GM23248 (cell line): ENCODE data around the gene KIF21A. TPM values are rescaled to one million over a fixed set of nuclear protein-coding genes. Genes with fewer than 3 reads are reported as not detected.

Experiments
- DNase-seq: peaks from one replicate; pipeline ENCODE4 v3.0.0-alpha.2; 2015
- H2AFZ ChIP-seq: fragments of 200-600 bp; sonication (generic); 2 replicates; pipeline ENCODE4 v1.6.1; 2016; ENCODE audit warnings: antibody characterized with exemption
- H3F3A ChIP-seq: fragments of 200-600 bp; sonication (generic); 2 replicates; pipeline ENCODE4 v1.6.1; 2016; ENCODE audit warnings: mild to moderate bottlenecking, antibody characterized with exemption, mixed run types; ENCODE audit not compliant: insufficient read depth
- H3K27ac ChIP-seq: fragments of 200-600 bp; sonication (generic); 2 replicates; pipeline ENCODE4 v1.5.1; 2016; ENCODE audit warnings: mild to moderate bottlenecking
- H3K27me3 ChIP-seq: fragments of 200-600 bp; sonication (generic); replicated peaks from 2 replicates; pipeline ENCODE4 v1.6.1; 2016; ENCODE audit warnings: mild to moderate bottlenecking; ENCODE audit not compliant: insufficient read depth
- H3K36me3 ChIP-seq: fragments of 200-600 bp; sonication (generic); 2 replicates; pipeline ENCODE4 v1.6.1; 2016; ENCODE audit warnings: low read depth, mild to moderate bottlenecking
- H3K4me1 ChIP-seq: fragments of 200-600 bp; sonication (generic); 2 replicates; pipeline ENCODE4 v1.6.1; 2016; ENCODE audit warnings: mild to moderate bottlenecking; ENCODE audit not compliant: insufficient read depth
- H3K4me2 ChIP-seq: fragments of 200-600 bp; sonication (generic); one replicate; pipeline ENCODE4 v1.6.1; 2016; ENCODE audit warnings: mild to moderate bottlenecking; ENCODE audit not compliant: unreplicated experiment
- H3K4me3 ChIP-seq: fragments of 200-600 bp; sonication (generic); 2 replicates; pipeline ENCODE4 v1.5.1; 2016; ENCODE audit warnings: mild to moderate bottlenecking
- H3K79me2 ChIP-seq: fragments of 200-600 bp; sonication (generic); 2 replicates; pipeline ENCODE4 v1.6.1; 2016; ENCODE audit warnings: mild to moderate bottlenecking; ENCODE audit not compliant: insufficient read depth
- H3K9ac ChIP-seq: fragments of 200-600 bp; sonication (generic); 2 replicates; pipeline ENCODE4 v1.6.1; 2016; ENCODE audit warnings: mild to moderate bottlenecking
- H3K9me2 ChIP-seq: fragments of 200-600 bp; sonication (generic); 2 replicates; pipeline ENCODE4 v1.6.1; 2016; ENCODE audit warnings: mixed run types, mild to moderate bottlenecking, moderate library complexity; ENCODE audit not compliant: insufficient read depth
- H3K9me3 ChIP-seq: fragments of 200-600 bp; sonication (generic); one replicate; pipeline ENCODE4 v1.6.1; 2017; ENCODE audit warnings: low read depth
- H4K20me1 ChIP-seq: fragments of 200-600 bp; sonication (generic); 2 replicates; pipeline ENCODE4 v1.6.0; 2016; ENCODE audit not compliant: insufficient read depth
- EZH2 ChIP-seq: fragments of 200-600 bp; sonication (generic); IDR thresholded peaks from 2 replicates; pipeline ENCODE4 v1.6.1; 2018; ENCODE audit warnings: antibody characterized with exemption, mild to moderate bottlenecking; ENCODE audit not compliant: insufficient read depth, poor library complexity, severe bottlenecking
- EZH2phosphoT487 ChIP-seq: fragments of 200-600 bp; sonication (generic); IDR thresholded peaks from 2 replicates; pipeline ENCODE4 v1.6.1; 2018; ENCODE audit warnings: antibody characterized with exemption, moderate library complexity, mild to moderate bottlenecking, low read depth; ENCODE audit not compliant: insufficient read depth
- WGBS, 2 experiments: methylation state at CpG; one replicate each; pipeline ENCODE4 v1.1.6; 2015 to 2017; ENCODE audit warnings: low lambda C conversion rate in 2 of 2, low coverage in 1 of 2; ENCODE audit errors: missing lambda C conversion rate in 2 of 2; 5-methylcytosine and 5-hydroxymethylcytosine counted together
- in situ Hi-C: fragments of 300-500 bp; cut with MboI; formaldehyde crosslinking; loops from 2 replicates; pipeline ENCODE4 v1.15.0; 2020
- polyA plus RNA-seq: library from polyadenylated mRNA; unstranded; fragments of >200 nt; fragmentation: Nextera tagmentation; extraction: Ambion mirVana; gene quantifications from 2 replicates; pipeline ENCODE4 v1.2.1, GENCODE V29; 2016
- total RNA-seq: library from RNA; depleted of rRNA; stranded (reverse); fragments of >200 nt; shearing (Covaris generic); gene quantifications from 2 replicates; pipeline ENCODE4 v1.2.3, GENCODE V29; 2014

The KIF21A gene
- total and polyA plus RNA-seq, 2 experiments from 2014 or later, result 1.1 to 2.4 TPM

DNA sequence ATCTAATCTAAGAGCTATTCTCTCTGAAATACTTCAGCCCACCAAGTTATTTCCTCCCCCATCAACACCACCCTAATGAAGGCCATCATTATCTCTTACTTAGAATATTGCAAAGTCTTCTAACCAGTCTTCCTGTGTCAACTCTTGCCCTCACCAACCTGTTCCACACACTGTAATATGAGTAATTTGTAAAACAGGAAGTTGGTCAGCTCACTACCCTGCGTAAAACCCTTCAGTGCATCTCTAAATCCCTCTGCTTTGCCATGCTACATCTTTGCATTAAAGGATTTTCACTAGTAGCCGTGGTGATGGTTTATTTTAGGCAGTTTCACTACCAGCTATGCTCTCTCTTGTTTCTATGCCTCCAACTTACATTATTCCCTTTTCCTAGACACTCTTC lies 70.0 kb downstream of the KIF21A start:
- Histone ChIP-seq H3K9me2 (no peaks in the 10 kb centered on the region), H3K79me2 (no peaks in the 10 kb centered on the region), H2AFZ (no peak overlapping the region), H3K27ac (no peak overlapping the region), H4K20me1 (no peaks in the 10 kb centered on the region), H3K4me1 (no peaks in the 10 kb centered on the region), H3K4me2 (no peak overlapping the region), H3K4me3 (no peak overlapping the region), H3K9ac (no peak overlapping the region), H3F3A (no peaks in the 10 kb centered on the region), H3K36me3 (no peaks in the 10 kb centered on the region), H3K27me3 (no peaks in the 10 kb centered on the region), H3K9me3 (no peaks in the 10 kb centered on the region)
- 66 to 73% methylated on average over 2 of the region's 2 CpGs for WGBS, 2 experiments
- no peak for DNase-seq
- in situ Hi-C loops, result no loop called here
- TF ChIP-seq EZH2phosphoT487 (no peak), EZH2 (no peak)

DNA sequence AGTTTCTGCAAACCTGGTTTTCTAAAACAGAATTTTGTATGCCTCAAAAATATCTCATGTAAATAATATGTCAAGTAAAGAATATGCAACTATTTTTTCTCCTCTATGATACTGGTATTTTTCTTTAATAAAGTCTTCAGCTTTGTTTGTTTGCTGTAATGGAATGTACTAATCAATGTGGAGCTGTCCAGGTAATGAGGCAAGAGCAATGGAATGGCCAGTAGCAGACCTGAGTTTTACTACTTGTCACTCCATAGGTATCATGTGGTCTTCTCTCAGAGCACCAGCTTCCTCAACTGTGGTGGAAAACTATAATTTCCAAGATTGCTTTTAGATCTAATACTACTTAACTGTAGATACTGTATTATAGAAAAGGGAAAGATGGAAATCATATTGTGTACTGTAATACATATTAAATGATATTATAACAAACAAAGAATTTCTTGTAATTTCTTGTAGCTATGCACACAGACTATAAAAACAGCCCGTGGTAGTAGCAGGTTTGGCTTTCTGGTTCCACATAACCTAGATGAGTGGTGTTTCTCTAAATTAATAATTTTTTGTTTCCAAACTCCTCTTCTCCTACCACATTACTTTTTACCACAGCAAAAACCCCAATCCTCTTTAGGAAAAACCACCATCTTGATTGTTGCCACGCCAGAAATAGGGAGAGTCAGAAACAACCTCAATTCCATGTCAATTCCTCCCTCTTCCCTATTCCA lies 70.6 kb downstream of the KIF21A start:
- 92 to 95% methylated on average over 2 of the region's 2 CpGs for WGBS, 2 experiments
- no peak overlapping the region for H3K27ac ChIP-seq
- H3K9ac ChIP-seq, result no peak overlapping the region
- no peaks in the 10 kb centered on the region for H3K9me3 ChIP-seq
- no peak for TF ChIP-seq EZH2
- TF ChIP-seq EZH2phosphoT487, result no peak
- no peaks in the 10 kb centered on the region for H3K79me2 ChIP-seq
- no peaks in the 10 kb centered on the region for H3K27me3 ChIP-seq
- DNase-seq, result no peak
- no peaks in the 10 kb centered on the region for H3F3A ChIP-seq
- H3K9me2 ChIP-seq, result no peaks in the 10 kb centered on the region
- no peaks in the 10 kb centered on the region for H3K36me3 ChIP-seq
- in situ Hi-C loops, result no loop called here
- no peak overlapping the region for H2AFZ ChIP-seq
- no peak overlapping the region for H3K4me2 ChIP-seq
- H4K20me1 ChIP-seq, result no peaks in the 10 kb centered on the region
- no peak overlapping the region for H3K4me3 ChIP-seq
- no peaks in the 10 kb centered on the region for H3K4me1 ChIP-seq

DNA sequence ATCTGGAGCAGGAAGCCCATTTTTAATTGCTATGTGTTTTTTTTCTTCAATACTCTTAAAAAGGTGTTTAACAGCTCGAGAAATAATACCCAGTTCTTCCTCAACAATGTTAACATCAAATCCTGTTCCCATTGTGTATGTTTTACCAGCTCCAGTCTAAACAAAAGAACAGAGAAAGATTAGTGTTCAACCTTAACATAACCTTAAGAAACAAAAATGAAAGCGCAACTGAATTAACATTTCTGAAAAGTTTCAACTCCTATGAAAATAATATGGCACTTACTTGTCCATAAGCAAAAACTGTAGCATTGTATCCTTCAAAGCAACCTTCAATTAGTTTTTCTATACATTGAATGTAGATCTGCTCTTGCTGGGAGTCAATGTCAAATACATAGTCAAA lies 73.2 kb downstream of the KIF21A start:
- DNase-seq, result no peak
- H3F3A ChIP-seq, result no peaks in the 10 kb centered on the region
- in situ Hi-C loops, result no loop called here
- H3K4me1 ChIP-seq, result no peaks in the 10 kb centered on the region
- H3K36me3 ChIP-seq, result no peaks in the 10 kb centered on the region
- no peaks in the 10 kb centered on the region for H3K27me3 ChIP-seq
- H3K9me3 ChIP-seq, result no peaks in the 10 kb centered on the region
- no peaks in the 10 kb centered on the region for H4K20me1 ChIP-seq
- 78 to 81% methylated on average over 2 of the region's 2 CpGs for WGBS, 2 experiments
- no peak overlapping the region for H3K9ac ChIP-seq
- no peak overlapping the region for H3K4me3 ChIP-seq
- TF ChIP-seq EZH2phosphoT487, result no peak
- no peak for TF ChIP-seq EZH2
- H3K9me2 ChIP-seq, result no peaks in the 10 kb centered on the region
- H2AFZ ChIP-seq, result no peak overlapping the region
- H3K27ac ChIP-seq, result no peak overlapping the region
- no peak overlapping the region for H3K4me2 ChIP-seq
- H3K79me2 ChIP-seq, result no peaks in the 10 kb centered on the region

DNA sequence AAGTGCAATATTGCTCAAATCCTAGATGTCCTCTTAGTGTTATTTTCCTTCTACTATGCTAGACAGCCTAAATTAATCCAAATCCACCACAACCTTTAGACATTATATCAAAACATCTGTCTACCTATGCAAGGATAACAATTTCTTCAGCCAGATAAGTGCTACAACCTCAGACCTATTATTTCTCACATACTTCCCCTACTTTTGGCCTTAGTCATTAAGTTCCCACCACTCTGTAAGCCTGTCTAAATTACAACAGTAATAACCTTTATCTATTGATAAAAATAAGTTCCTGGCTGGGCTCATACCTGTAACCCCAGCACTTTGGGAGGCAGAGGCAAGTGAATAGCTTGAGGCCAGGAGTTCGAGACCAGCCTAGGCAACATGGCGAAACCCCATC lies 74.0 kb downstream of the KIF21A start:
- no peak for DNase-seq
- TF ChIP-seq EZH2phosphoT487 (no peak), EZH2 (no peak)
- H4K20me1 ChIP-seq, result no peaks in the 10 kb centered on the region
- no peak overlapping the region for H3K27ac ChIP-seq
- H3F3A ChIP-seq, result no peaks in the 10 kb centered on the region
- H3K27me3 ChIP-seq, result no peaks in the 10 kb centered on the region
- in situ Hi-C loops, result no loop called here
- H3K36me3 ChIP-seq, result no peaks in the 10 kb centered on the region
- no peak overlapping the region for H3K4me2 ChIP-seq
- 96 to 98% methylated on average over 2 of the region's 2 CpGs for WGBS, 2 experiments
- H3K9me2 ChIP-seq, result no peaks in the 10 kb centered on the region
- H3K4me1 ChIP-seq, result no peaks in the 10 kb centered on the region
- H3K4me3 ChIP-seq, result no peak overlapping the region
- H3K9me3 ChIP-seq, result no peaks in the 10 kb centered on the region
- no peaks in the 10 kb centered on the region for H3K79me2 ChIP-seq
- H3K9ac ChIP-seq, result no peak overlapping the region
- H2AFZ ChIP-seq, result no peak overlapping the region
